HepG2 (cell line): ENCODE data around the gene C19orf73. TPM values are rescaled to one million over a fixed set of nuclear protein-coding genes. Genes with fewer than 3 reads are reported as not detected.

Experiments used
- BRD4 ChIP-seq: sonication (generic); formaldehyde crosslinking; IDR thresholded peaks from 2 replicates; pipeline ENCODE4 v1.4.0; 2020; ENCODE audit warnings: missing genetic modification reagents
- CENPX ChIP-seq: sonication (generic); formaldehyde crosslinking; IDR thresholded peaks from 2 replicates; pipeline ENCODE4 v1.9.0; 2021; ENCODE audit warnings: mild to moderate bottlenecking, missing genetic modification reagents, moderate library complexity
- CHD4 ChIP-seq: fragments of 200-600 bp; sonication (generic); IDR thresholded peaks from 2 replicates; pipeline ENCODE4 v1.7.0; 2017; ENCODE audit warnings: mild to moderate bottlenecking, low read length, borderline replicate concordance
- GATAD1 ChIP-seq: IDR thresholded peaks from 2 replicates; pipeline ENCODE4 v1.6.1; 2016; ENCODE audit warnings: missing genetic modification reagents, missing compliant biosample characterization
- HIVEP1 ChIP-seq: sonication (generic); formaldehyde crosslinking; IDR thresholded peaks from 2 replicates; pipeline ENCODE4 v1.4.0; 2020; ENCODE audit warnings: mild to moderate bottlenecking, missing genetic modification reagents
- HMG20A ChIP-seq: IDR thresholded peaks from 2 replicates; pipeline ENCODE4 v1.6.1; 2016; ENCODE audit warnings: borderline replicate concordance
- HOXA9 ChIP-seq: sonication (generic); formaldehyde crosslinking; IDR thresholded peaks from 2 replicates; pipeline ENCODE4 v1.8.1; 2022; ENCODE audit warnings: missing genetic modification reagents, mild to moderate bottlenecking, moderate library complexity, borderline replicate concordance
- MLXIP ChIP-seq: sonication (generic); formaldehyde crosslinking; IDR thresholded peaks from 2 replicates; pipeline ENCODE4 v1.9.0; 2021; ENCODE audit warnings: missing genetic modification reagents, borderline replicate concordance
- NAIF1 ChIP-seq: sonication (generic); formaldehyde crosslinking; IDR thresholded peaks from 2 replicates; pipeline ENCODE4 v1.5.0; 2020; ENCODE audit warnings: mild to moderate bottlenecking, missing genetic modification reagents, borderline replicate concordance
- POLR2A ChIP-seq, 2 experiments: IDR thresholded peaks; 2 replicates each; pipeline ENCODE4 v1.6.1; 2011; ENCODE audit warnings: low read depth in 2 of 2, low read length in 2 of 2, mild to moderate bottlenecking in 1 of 2, moderate library complexity in 1 of 2; ENCODE audit not compliant: insufficient read depth in 1 of 2
- RAD51 ChIP-seq: fragments of 450-650 bp; IDR thresholded peaks from 2 replicates; pipeline ENCODE4 v1.6.1; 2016; ENCODE audit warnings: borderline replicate concordance
- RARA ChIP-seq: IDR thresholded peaks from 2 replicates; pipeline ENCODE4 v1.6.1; 2016; ENCODE audit warnings: missing genetic modification reagents, missing compliant biosample characterization
- RBAK ChIP-seq: sonication (generic); formaldehyde crosslinking; IDR thresholded peaks from 2 replicates; pipeline ENCODE4 v1.5.1; 2020; ENCODE audit warnings: mild to moderate bottlenecking, missing genetic modification reagents
- ZNF138 ChIP-seq: sonication (generic); formaldehyde crosslinking; IDR thresholded peaks from 2 replicates; pipeline ENCODE4 v1.5.0; 2020; ENCODE audit warnings: mild to moderate bottlenecking, low read depth, missing genetic modification reagents
- ZNF264 ChIP-seq: sonication (generic); formaldehyde crosslinking; IDR thresholded peaks from 2 replicates; pipeline ENCODE4 v1.4.0; 2020; ENCODE audit warnings: missing genetic modification reagents
- ZNF446 ChIP-seq: sonication (generic); formaldehyde crosslinking; IDR thresholded peaks from 2 replicates; pipeline ENCODE4 v1.5.0; 2020; ENCODE audit warnings: mild to moderate bottlenecking, missing genetic modification reagents
- ZNF460 ChIP-seq: sonication (generic); formaldehyde crosslinking; IDR thresholded peaks from 2 replicates; pipeline ENCODE4 v1.5.1; 2020; ENCODE audit warnings: missing genetic modification reagents, mild to moderate bottlenecking, borderline replicate concordance
- ZNF513 ChIP-seq: sonication (generic); formaldehyde crosslinking; conservative IDR thresholded peaks from 2 replicates; pipeline ENCODE4 v1.5.0; 2020; ENCODE audit warnings: missing genetic modification reagents
- ZNF549 ChIP-seq: sonication (generic); formaldehyde crosslinking; IDR thresholded peaks from 2 replicates; pipeline ENCODE4 v1.5.0; 2020; ENCODE audit warnings: missing genetic modification reagents
- ZNF674 ChIP-seq: sonication (generic); formaldehyde crosslinking; IDR thresholded peaks from 2 replicates; pipeline ENCODE4 v1.5.0; 2020; ENCODE audit warnings: low read depth, mild to moderate bottlenecking, missing genetic modification reagents
- ZNF724P ChIP-seq: sonication (generic); formaldehyde crosslinking; IDR thresholded peaks from 2 replicates; pipeline ENCODE4 v1.8.0; 2022; ENCODE audit warnings: missing genetic modification reagents, borderline replicate concordance
- ZNF780A ChIP-seq: sonication (generic); formaldehyde crosslinking; IDR thresholded peaks from 2 replicates; pipeline ENCODE4 v1.8.0; 2022; ENCODE audit warnings: mild to moderate bottlenecking, missing genetic modification reagents, moderate library complexity
- ZSCAN29 ChIP-seq: sonication (generic); formaldehyde crosslinking; conservative IDR thresholded peaks from 2 replicates; pipeline ENCODE4 v1.4.0; 2020; ENCODE audit warnings: mild to moderate bottlenecking, missing genetic modification reagents
- polyA plus RNA-seq, 8 experiments: library from polyadenylated mRNA; depleted of rRNA in 3 of 8; stranded (reverse) in 7 of 8; unstranded in 1 of 8; fragments of >200 nt; fragmentation: Illumina TruSeq in 4 of 8; extraction: Trizol in 4 of 8; gene quantifications; 2 replicates each; pipeline versions ENCODE4 v1.2.1 to v1.2.3, GENCODE V29; 2011 to 2016; ENCODE audit warnings: low read depth in 4 of 8, missing spikeins in 1 of 8, mixed read lengths in 1 of 8; ENCODE audit not compliant: insufficient read depth in 1 of 8
- total RNA-seq, 5 experiments: library from RNA; depleted of rRNA; stranded (reverse); fragments of >200 nt; fragmentation: Illumina TruSeq; extraction: Trizol; gene quantifications; 2 replicates each; pipeline ENCODE4 v1.2.3, GENCODE V29; 2016; ENCODE audit warnings: low read depth in 1 of 5
- TF ChIP-seq, protein P1 (sequence below): sonication (generic); formaldehyde crosslinking; IDR thresholded peaks from 2 replicates; pipeline ENCODE4 v1.4.0; 2020; ENCODE audit warnings: mild to moderate bottlenecking, missing genetic modification reagents, borderline replicate concordance
- TF ChIP-seq, protein P2 (sequence below): sonication (generic); formaldehyde crosslinking; IDR thresholded peaks from 2 replicates; pipeline ENCODE4 v1.5.0; 2020; ENCODE audit warnings: missing genetic modification reagents, mild to moderate bottlenecking, borderline replicate concordance

Gene C19orf73
- total and polyA plus RNA-seq, 2 of the 13 experiments (the other 11 are each of a cell fraction or from before 2014, with no cell fraction given): 1.4 to 1.5 TPM

DNA sequence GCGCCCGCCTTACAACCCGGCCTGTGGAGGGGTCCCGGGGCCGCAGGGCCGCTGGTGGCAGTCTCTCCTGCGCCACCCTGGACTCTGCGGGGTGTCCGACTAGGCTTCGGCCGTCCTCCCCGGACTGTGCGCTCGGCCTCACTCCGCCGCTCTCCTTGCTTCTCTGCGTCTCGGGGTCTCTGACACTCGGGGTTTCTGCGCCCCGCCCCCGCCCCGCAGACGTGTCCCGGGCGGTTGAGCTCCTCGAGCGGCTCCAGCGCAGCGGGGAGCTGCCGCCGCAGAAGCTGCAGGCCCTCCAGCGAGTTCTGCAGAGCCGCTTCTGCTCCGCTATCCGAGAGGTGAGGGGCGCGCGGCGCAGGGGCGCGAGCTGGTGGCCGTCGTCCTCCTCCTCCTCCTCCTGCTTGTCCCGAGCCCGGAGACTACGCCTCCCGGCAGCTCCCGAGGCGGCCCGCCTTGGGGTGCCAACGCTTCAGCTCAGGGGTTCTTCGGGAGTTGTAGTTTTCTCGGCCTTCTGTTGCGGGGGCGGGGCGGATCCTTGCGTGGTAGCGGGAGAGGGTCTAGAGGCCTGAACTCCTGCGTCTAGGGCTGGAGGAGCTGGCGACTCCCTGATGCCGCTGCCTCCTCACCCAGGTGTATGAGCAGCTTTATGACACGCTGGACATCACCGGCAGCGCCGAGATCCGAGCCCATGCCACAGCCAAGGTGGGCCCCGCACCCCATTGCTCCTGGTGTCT, 4.1 kb downstream of the C19orf73 start (continued):
- no peak for TF ChIP-seq ZNF674 (CRISPR knock-in tag)
- TF ChIP-seq RAD51: no peak
- TF ChIP-seq ZNF446 (CRISPR knock-in tag): no peak
- no peak for TF ChIP-seq MLXIP
- TF ChIP-seq, protein P1, sequence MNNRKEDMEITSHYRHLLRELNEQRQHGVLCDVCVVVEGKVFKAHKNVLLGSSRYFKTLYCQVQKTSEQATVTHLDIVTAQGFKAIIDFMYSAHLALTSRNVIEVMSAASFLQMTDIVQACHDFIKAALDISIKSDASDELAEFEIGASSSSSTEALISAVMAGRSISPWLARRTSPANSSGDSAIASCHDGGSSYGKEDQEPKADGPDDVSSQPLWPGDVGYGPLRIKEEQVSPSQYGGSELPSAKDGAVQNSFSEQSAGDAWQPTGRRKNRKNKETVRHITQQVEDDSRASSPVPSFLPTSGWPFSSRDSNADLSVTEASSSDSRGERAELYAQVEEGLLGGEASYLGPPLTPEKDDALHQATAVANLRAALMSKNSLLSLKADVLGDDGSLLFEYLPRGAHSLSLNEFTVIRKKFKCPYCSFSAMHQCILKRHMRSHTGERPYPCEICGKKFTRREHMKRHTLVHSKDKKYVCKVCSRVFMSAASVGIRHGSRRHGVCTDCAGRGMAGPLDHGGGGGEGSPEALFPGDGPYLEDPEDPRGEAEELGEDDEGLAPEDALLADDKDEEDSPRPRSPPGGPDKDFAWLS (CRISPR knock-in tag): no peak
- TF ChIP-seq HMG20A (CRISPR knock-in tag): no peak
- peak; percentile 10 to 47; a peak in 1 of 4 replicates for TF ChIP-seq POLR2A (IDR thresholded peaks at IDR 0.05; ENCODE audit: insufficient read depth in 1 of 2, low read depth in 2 of 2, low read length in 2 of 2)
- no peak for TF ChIP-seq CHD4
- no peak for TF ChIP-seq ZNF264 (CRISPR knock-in tag)
- TF ChIP-seq ZNF780A (CRISPR knock-in tag): no peak
- TF ChIP-seq ZNF138: no peak
- no peak for TF ChIP-seq ZNF513 (CRISPR knock-in tag)
- no peak for TF ChIP-seq BRD4 (CRISPR knock-in tag)
- no peak for TF ChIP-seq ZNF460
- no peak for TF ChIP-seq HOXA9 (CRISPR knock-in tag)
- TF ChIP-seq, protein P2, sequence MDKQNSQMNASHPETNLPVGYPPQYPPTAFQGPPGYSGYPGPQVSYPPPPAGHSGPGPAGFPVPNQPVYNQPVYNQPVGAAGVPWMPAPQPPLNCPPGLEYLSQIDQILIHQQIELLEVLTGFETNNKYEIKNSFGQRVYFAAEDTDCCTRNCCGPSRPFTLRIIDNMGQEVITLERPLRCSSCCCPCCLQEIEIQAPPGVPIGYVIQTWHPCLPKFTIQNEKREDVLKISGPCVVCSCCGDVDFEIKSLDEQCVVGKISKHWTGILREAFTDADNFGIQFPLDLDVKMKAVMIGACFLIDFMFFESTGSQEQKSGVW: no peak
- no peak for TF ChIP-seq ZNF549
- no peak for TF ChIP-seq CENPX (CRISPR knock-in tag)
- no peak for TF ChIP-seq RBAK (CRISPR knock-in tag)
- TF ChIP-seq RARA (CRISPR knock-in tag): no peak
- no peak for TF ChIP-seq ZSCAN29
- TF ChIP-seq HIVEP1 (CRISPR knock-in tag): 0 out of 2 replicates have a peak, but pooled peaks have one; percentile 32
- no peak for TF ChIP-seq GATAD1 (CRISPR knock-in tag)
- no peak for TF ChIP-seq ZNF724P
- no peak for TF ChIP-seq NAIF1 (CRISPR knock-in tag)
